Measurements from ENCODE around the gene FMO5. TPM values are rescaled to one million over a fixed set of nuclear protein-coding genes. Genes with fewer than 3 reads are reported as not detected.
A peak's percentile ranks its signal among the peaks of the same experiment; 100 is the strongest.

The FMO5 gene
- total and polyA plus RNA-seq, 10 of the 15 experiments (the other 5 are each of a cell fraction or from before 2014, with no cell fraction given): 0.05 to 0.58 (median 0.19) TPM

DNA sequence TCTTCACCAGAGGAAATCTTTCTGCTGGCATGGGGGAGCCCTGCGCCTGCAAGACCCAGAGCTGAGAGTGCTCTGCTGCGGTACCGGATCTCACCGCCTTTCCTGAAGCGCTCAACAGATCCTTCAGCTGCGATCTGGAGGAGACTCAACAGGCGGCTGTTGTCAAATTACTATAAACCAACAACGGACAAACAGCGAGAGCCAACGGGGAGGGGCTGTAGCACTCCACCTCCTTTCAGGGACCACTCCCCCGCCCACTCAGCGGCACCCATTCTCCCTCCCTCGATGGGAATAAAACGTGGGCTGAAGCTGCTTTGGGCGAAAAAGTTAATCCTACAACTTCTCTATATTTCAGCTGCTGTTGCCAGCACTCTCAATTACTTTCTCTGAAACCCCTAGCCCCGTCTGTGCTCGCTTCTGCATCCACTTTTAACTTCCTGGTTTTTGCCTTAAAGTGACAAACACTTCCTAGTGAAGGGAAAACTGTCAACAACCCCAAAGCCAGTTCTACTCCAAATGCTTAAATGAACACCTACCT, at the start of gene FMO5 (continued):
- TF ChIP-seq, protein P1, sequence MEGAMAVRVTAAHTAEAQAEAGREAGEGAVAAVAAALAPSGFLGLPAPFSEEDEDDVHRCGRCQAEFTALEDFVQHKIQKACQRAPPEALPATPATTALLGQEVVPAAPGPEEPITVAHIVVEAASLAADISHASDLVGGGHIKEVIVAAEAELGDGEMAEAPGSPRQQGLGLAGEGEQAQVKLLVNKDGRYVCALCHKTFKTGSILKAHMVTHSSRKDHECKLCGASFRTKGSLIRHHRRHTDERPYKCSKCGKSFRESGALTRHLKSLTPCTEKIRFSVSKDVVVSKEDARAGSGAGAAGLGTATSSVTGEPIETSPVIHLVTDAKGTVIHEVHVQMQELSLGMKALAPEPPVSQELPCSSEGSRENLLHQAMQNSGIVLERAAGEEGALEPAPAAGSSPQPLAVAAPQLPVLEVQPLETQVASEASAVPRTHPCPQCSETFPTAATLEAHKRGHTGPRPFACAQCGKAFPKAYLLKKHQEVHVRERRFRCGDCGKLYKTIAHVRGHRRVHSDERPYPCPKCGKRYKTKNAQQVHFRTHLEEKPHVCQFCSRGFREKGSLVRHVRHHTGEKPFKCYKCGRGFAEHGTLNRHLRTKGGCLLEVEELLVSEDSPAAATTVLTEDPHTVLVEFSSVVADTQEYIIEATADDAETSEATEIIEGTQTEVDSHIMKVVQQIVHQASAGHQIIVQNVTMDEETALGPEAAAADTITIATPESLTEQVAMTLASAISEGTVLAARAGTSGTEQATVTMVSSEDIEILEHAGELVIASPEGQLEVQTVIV (IDR thresholded peaks at IDR 0.05; ENCODE audit: borderline replicate concordance, partially characterized antibody): no peak
- TF ChIP-seq, protein P2, sequence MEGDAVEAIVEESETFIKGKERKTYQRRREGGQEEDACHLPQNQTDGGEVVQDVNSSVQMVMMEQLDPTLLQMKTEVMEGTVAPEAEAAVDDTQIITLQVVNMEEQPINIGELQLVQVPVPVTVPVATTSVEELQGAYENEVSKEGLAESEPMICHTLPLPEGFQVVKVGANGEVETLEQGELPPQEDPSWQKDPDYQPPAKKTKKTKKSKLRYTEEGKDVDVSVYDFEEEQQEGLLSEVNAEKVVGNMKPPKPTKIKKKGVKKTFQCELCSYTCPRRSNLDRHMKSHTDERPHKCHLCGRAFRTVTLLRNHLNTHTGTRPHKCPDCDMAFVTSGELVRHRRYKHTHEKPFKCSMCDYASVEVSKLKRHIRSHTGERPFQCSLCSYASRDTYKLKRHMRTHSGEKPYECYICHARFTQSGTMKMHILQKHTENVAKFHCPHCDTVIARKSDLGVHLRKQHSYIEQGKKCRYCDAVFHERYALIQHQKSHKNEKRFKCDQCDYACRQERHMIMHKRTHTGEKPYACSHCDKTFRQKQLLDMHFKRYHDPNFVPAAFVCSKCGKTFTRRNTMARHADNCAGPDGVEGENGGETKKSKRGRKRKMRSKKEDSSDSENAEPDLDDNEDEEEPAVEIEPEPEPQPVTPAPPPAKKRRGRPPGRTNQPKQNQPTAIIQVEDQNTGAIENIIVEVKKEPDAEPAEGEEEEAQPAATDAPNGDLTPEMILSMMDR (IDR thresholded peaks at IDR 0.05 in 2 of 3, conservative IDR thresholded peaks at IDR 0.05 in 1 of 3; ENCODE audit: control insufficient read depth in 2 of 3, extremely low read depth in 1 of 3, insufficient read depth in 1 of 3, low read depth in 3 of 3, low read length in 3 of 3): 0 out of 6 replicates have a peak, but pooled peaks of 1 of the 3 experiments have one; percentile 9
- TF ChIP-seq STAT1 (conservative IDR thresholded peaks at IDR 0.05) (no peak), NBN (IDR thresholded peaks at IDR 0.05) (0 out of 2 replicates have a peak, but pooled peaks have one; percentile 17), IKZF2 (IDR thresholded peaks at IDR 0.05) (peak in 1 of 2 experiments; percentile 32; a peak in 1 of 4 replicates), BHLHE40 (IDR thresholded peaks at IDR 0.05; ENCODE audit: borderline replicate concordance in 1 of 2, low read depth in 2 of 2, low read length in 1 of 2) (no peak), IKZF1 (conservative IDR thresholded peaks at IDR 0.05) (peak; percentile 56), BACH1 (IDR thresholded peaks at IDR 0.05; ENCODE audit: borderline replicate concordance) (no peak), HDAC6 (IDR thresholded peaks at IDR 0.05; ENCODE audit: unreplicated experiment) (no peak), NFXL1 (IDR thresholded peaks at IDR 0.05; ENCODE audit: borderline replicate concordance) (no peak), LARP7 (IDR thresholded peaks at IDR 0.05) (no peak)
- TF ChIP-seq, protein P3, sequence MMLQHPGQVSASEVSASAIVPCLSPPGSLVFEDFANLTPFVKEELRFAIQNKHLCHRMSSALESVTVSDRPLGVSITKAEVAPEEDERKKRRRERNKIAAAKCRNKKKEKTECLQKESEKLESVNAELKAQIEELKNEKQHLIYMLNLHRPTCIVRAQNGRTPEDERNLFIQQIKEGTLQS (IDR thresholded peaks at IDR 0.05; ENCODE audit: borderline replicate concordance, extremely low read depth, low read depth, low read length): no peak
- TF ChIP-seq, protein P4, sequence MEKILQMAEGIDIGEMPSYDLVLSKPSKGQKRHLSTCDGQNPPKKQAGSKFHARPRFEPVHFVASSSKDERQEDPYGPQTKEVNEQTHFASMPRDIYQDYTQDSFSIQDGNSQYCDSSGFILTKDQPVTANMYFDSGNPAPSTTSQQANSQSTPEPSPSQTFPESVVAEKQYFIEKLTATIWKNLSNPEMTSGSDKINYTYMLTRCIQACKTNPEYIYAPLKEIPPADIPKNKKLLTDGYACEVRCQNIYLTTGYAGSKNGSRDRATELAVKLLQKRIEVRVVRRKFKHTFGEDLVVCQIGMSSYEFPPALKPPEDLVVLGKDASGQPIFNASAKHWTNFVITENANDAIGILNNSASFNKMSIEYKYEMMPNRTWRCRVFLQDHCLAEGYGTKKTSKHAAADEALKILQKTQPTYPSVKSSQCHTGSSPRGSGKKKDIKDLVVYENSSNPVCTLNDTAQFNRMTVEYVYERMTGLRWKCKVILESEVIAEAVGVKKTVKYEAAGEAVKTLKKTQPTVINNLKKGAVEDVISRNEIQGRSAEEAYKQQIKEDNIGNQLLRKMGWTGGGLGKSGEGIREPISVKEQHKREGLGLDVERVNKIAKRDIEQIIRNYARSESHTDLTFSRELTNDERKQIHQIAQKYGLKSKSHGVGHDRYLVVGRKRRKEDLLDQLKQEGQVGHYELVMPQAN (conservative IDR thresholded peaks at IDR 0.05): no peak; the same call in 1 of the 2 replicates
- TF ChIP-seq, protein P5, sequence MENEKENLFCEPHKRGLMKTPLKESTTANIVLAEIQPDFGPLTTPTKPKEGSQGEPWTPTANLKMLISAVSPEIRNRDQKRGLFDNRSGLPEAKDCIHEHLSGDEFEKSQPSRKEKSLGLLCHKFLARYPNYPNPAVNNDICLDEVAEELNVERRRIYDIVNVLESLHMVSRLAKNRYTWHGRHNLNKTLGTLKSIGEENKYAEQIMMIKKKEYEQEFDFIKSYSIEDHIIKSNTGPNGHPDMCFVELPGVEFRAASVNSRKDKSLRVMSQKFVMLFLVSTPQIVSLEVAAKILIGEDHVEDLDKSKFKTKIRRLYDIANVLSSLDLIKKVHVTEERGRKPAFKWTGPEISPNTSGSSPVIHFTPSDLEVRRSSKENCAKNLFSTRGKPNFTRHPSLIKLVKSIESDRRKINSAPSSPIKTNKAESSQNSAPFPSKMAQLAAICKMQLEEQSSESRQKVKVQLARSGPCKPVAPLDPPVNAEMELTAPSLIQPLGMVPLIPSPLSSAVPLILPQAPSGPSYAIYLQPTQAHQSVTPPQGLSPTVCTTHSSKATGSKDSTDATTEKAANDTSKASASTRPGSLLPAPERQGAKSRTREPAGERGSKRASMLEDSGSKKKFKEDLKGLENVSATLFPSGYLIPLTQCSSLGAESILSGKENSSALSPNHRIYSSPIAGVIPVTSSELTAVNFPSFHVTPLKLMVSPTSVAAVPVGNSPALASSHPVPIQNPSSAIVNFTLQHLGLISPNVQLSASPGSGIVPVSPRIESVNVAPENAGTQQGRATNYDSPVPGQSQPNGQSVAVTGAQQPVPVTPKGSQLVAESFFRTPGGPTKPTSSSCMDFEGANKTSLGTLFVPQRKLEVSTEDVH (IDR thresholded peaks at IDR 0.05; ENCODE audit: low read depth, partially characterized antibody): no peak
- TF ChIP-seq, protein P6, sequence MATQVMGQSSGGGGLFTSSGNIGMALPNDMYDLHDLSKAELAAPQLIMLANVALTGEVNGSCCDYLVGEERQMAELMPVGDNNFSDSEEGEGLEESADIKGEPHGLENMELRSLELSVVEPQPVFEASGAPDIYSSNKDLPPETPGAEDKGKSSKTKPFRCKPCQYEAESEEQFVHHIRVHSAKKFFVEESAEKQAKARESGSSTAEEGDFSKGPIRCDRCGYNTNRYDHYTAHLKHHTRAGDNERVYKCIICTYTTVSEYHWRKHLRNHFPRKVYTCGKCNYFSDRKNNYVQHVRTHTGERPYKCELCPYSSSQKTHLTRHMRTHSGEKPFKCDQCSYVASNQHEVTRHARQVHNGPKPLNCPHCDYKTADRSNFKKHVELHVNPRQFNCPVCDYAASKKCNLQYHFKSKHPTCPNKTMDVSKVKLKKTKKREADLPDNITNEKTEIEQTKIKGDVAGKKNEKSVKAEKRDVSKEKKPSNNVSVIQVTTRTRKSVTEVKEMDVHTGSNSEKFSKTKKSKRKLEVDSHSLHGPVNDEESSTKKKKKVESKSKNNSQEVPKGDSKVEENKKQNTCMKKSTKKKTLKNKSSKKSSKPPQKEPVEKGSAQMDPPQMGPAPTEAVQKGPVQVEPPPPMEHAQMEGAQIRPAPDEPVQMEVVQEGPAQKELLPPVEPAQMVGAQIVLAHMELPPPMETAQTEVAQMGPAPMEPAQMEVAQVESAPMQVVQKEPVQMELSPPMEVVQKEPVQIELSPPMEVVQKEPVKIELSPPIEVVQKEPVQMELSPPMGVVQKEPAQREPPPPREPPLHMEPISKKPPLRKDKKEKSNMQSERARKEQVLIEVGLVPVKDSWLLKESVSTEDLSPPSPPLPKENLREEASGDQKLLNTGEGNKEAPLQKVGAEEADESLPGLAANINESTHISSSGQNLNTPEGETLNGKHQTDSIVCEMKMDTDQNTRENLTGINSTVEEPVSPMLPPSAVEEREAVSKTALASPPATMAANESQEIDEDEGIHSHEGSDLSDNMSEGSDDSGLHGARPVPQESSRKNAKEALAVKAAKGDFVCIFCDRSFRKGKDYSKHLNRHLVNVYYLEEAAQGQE (IDR thresholded peaks at IDR 0.05; ENCODE audit: low read depth, low read length): no peak

Measured in GM12878 (cell line).